ENCODE data around the gene TOP2A.

The TOP2A gene

DNA sequence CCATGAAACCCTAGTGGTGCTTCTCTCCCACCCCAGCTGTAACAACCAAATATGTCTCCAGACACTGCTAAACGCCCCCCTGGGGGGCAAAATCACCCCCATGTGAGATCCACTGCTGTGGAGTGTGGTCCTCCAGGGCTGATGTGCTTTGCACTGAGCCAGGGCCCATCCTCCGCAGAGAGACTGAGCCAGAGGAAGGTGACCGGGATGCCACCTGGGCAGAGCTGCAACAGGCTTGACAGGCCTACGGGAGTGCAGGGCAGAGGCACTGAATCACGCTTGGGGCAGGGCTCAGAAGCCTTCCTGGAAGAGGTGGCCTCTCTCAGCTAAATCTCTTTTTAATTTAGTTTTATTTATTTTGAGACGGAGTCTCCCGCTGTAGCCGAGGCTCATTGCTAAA lies 57.6 kb downstream of the TOP2A start:
- TF ChIP-seq POLR2A (IDR thresholded peaks at IDR 0.05; ENCODE audit: low read depth, low read length), result no peak
- DNase-seq (ENCODE audit: insufficient read length, low spot score) (no peak), FAIRE-seq (no peak)

DNA sequence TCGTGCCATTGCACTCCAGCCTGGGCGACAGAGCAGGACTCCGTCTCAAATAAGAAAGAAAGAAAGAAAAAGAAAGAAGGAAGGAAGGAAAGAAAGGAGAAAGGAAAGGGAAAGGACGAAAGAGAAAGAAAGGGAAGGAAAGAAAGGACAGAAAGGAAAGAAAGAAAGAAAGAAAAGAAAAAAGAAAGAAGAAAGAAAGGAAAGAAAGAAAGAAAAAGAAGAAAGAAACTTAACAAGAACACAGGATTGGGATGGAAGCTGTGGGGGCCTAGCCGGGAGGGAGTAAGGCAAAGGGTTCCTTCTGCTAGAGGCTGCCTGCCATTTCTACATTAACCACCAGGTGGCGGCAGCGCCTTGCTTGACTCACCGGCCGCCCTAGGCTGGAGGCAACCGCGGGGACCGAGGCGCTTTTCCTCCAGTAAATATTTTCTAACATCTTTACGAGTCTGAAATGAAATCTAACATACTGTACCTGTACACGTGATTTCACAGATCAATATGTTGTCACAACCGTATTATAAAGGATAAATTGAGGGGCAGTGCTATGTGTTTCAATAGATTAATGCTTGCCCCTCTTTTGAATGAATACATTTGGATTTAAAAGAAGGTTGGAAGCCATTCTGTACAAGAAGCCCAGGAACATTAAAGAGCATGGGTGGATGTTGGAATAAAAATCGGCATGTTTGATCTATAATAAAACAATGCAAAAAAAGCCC lies 59.2 kb downstream of the TOP2A start:
- DNase-seq (ENCODE audit: insufficient read length, low spot score), result peak; percentile 97
- no peak for TF ChIP-seq POLR2A (IDR thresholded peaks at IDR 0.05; ENCODE audit: low read depth, low read length)
- no peak for FAIRE-seq

DNA sequence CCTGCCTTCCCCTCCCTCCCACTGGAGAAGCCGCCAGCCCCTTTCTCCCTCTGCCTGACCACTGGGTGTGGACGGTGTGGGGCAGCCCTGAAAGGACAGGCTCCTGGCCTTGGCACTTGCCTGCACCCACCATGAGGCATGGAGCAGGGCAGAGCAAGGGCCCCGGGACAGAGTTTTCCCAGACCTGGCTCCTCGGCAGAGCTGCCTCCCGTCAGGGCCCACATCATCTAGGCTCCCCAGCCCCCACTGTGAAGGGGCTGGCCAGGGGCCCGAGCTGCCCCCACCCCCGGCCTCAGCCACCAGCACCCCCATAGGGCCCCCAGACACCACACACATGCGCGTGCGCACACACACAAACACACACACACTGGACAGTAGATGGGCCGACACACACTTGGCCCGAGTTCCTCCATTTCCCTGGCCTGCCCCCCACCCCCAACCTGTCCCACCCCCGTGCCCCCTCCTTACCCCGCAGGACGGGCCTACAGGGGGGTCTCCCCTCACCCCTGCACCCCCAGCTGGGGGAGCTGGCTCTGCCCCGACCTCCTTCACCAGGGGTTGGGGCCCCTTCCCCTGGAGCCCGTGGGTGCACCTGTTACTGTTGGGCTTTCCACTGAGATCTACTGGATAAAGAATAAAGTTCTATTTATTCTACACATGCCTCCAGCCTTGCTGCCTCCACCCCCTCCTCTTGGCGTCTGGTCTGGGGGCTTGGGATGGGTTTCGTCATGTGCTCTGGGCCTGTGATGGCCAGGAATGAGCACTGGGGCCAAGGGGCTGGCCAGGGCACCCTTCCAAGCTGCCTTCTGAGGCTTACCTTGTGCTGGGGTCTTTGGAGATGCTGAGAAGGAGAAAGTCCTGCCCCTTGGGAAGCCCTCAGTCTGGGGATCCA lies 60.5 kb downstream of the TOP2A start:
- DNase-seq (ENCODE audit: insufficient read length, low spot score) (no peak), FAIRE-seq (no peak)
- no peak for TF ChIP-seq POLR2A (IDR thresholded peaks at IDR 0.05; ENCODE audit: low read depth, low read length)

DNA sequence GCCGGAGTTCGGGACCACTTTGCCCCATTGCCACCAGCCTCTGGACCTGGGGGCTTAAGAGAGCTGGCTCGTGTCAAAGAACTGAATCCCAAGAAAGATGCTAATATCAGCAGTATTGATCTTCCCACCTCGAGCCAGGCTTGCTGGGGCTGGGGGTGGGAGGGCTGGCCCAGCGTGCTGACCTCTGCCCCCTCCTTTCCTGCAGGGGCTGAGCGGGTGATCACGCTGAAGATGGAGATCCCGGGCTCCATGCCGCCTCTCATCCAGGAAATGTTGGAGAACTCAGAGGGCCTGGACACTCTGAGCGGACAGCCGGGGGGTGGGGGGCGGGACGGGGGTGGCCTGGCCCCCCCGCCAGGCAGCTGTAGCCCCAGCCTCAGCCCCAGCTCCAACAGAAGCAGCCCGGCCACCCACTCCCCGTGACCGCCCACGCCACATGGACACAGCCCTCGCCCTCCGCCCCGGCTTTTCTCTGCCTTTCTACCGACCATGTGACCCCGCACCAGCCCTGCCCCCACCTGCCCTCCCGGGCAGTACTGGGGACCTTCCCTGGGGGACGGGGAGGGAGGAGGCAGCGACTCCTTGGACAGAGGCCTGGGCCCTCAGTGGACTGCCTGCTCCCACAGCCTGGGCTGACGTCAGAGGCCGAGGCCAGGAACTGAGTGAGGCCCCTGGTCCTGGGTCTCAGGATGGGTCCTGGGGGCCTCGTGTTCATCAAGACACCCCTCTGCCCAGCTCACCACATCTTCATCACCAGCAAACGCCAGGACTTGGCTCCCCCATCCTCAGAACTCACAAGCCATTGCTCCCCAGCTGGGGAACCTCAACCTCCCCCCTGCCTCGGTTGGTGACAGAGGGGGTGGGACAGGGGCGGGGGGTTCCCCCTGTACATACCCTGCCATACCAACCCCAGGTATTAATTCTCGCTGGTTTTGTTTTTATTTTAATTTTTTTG lies 61.6 kb downstream of the TOP2A start:
- FAIRE-seq (no peak), DNase-seq (ENCODE audit: insufficient read length, low spot score) (no peak)
- TF ChIP-seq POLR2A (IDR thresholded peaks at IDR 0.05; ENCODE audit: low read depth, low read length), result no peak

DNA sequence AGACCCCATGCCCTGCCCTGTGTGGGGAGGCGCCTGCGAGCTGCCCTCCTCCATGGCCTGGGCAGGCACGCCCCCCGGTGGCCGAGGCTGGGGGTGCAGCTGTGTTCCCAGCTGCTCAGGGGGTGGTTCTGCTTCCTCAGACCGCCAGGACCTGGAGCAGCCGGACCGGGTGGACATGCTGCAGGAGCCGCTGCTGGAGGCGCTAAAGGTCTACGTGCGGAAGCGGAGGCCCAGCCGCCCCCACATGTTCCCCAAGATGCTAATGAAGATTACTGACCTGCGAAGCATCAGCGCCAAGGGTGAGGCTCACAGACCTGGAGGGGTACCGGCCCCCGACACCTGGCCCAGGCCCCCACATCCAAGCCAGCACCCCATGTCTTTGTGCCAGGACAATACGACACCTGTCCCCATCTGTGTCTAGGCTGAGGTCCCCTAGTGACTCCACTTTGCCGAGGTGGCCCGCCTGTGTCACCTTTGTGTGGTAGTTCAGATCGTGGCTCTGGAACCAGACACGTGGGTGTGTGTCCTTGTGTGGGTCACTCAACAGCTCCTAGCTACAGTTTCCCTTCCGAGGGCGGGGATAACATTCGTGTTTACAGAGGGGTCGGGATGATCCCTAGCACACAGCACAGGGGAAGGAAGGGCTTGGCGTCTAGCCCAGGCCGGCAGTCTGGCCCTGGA lies 62.4 kb downstream of the TOP2A start:
- FAIRE-seq, result no peak
- DNase-seq (ENCODE audit: insufficient read length, low spot score), result peak; percentile 86
- TF ChIP-seq POLR2A (IDR thresholded peaks at IDR 0.05; ENCODE audit: low read depth, low read length), result no peak

DNA sequence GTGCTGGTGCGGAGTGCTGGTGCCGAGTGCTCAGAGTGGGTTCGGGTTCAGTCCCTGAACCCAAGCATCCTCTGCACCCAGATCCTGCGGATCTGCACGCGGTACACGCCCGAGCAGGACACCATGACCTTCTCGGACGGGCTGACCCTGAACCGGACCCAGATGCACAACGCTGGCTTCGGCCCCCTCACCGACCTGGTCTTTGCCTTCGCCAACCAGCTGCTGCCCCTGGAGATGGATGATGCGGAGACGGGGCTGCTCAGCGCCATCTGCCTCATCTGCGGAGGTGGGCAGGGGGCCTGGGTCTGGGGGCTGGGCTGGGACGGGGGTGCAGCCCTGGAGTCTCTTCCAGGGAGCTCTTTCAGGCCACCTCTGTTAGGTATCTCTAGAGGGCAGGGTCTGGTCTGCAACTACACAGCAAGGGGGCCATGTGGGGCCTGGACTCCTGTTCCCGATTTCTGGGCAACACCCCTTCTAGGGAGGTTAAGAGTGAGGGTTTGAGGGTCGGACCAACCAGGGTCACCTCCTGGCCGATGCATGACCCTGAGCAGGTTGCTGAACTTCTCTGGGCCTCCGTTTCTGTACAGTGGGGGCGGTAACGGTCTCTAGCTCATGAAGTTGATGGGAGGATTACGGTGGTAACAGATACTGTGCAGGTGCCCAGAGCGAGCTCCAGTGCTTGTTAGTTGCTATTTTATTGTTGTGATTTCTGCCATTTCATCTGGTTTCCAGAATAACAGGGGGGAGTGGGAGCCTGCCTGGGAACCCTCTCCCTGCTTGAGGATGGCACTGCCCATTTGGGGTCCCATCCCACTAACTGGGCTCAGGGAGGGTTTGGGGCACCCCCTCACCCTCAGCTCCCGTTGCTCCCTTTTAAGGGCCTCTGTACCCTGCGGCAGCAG lies 63.2 kb downstream of the TOP2A start:
- FAIRE-seq, result no peak
- no peak for DNase-seq (ENCODE audit: insufficient read length, low spot score)
- TF ChIP-seq POLR2A (IDR thresholded peaks at IDR 0.05; ENCODE audit: low read depth, low read length), result no peak

DNA sequence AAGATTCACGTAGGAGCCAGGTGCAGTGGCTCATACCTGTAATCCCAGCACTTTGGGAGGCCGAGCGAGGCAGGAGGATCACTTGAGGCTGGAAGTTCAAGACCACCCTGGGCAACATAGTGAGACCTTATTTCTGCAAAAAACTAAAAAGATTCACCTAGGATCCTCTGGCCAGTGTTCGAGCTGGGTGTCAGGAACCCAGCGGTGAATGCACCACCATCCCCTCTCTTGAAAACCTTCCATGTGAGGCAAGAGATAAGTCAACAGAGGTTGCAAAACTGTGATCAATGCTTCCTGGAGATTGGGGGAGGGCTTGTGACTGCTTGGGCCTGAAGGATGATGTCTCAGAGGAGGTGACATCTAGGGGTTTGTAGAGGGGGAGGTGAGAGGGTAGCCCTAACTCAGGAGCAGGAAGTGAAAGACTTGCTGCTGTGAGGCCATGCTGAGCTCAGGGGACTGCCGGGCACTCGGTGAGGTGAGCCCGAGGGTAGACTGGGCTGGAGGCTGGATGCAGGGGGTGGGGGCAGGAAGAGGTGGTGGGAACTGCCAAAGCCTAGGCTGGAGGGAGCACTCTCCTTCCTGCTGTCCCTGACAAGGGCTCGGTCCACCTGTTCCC lies 64.8 kb downstream of the TOP2A start:
- TF ChIP-seq POLR2A (IDR thresholded peaks at IDR 0.05; ENCODE audit: low read depth, low read length), result no peak
- no peak for DNase-seq (ENCODE audit: insufficient read length, low spot score)
- no peak for FAIRE-seq

DNA sequence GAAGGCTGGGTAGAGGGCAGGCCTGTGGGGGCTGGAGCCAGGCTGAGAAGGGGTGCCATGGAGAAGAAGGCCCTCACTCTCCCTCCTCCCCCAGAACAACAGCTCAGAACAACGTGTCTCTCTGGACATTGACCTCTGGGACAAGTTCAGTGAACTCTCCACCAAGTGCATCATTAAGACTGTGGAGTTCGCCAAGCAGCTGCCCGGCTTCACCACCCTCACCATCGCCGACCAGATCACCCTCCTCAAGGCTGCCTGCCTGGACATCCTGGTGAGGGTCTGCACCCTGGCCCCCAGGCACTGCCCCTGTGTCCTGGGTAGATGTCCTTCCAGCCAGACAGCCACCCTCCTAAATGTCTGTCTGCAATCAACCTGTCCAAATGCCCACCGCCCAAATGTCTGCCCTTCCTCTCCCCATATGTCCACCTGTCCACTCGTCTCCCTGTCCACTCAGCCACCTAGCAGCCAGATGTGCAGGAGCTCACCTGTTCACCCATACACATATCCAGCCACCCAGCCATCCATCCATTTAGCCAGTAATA lies 65.4 kb downstream of the TOP2A start:
- FAIRE-seq (no peak), DNase-seq (ENCODE audit: insufficient read length, low spot score) (no peak)
- no peak for TF ChIP-seq POLR2A (IDR thresholded peaks at IDR 0.05; ENCODE audit: low read depth, low read length)

DNA sequence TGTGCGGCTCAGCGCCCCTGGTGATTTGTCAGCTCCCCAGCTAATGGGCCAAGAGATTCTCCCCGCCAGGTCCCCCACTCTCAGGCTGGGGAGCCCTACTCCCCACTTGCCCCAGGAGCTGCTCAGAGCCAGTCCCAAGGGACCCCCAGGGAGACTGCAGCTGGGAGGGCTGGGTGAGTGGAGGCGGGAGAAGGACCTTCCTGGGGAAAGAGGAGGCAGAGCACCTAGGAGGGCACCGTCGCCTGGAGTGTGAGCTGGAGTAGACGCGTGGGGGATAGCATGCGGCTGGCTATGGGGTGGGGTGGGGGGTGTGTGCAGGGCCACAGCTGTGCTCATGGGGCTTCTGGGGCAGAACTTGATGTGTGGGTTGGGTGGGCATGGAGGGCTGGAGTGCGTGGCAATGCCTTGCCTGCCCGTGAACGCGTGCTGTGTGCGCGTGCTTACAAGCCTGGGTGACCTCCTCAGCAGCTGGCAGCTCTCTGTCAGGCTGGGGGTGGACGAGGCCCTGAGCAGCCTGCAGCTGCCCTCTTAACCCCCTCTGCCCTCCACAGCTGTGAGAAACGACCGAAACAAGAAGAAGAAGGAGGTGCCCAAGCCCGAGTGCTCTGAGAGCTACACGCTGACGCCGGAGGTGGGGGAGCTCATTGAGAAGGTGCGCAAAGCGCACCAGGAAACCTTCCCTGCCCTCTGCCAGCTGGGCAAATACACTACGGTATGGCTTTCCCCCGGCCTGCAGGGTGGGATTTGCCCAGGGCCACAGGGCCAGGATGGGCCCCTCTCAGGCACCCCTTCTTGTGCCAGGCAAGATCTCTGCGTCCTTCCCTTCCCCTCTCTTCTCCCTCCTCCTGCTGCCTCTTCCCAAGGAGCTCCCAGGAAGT lies 66.1 kb downstream of the TOP2A start:
- FAIRE-seq (no peak), DNase-seq (ENCODE audit: insufficient read length, low spot score) (no peak)
- TF ChIP-seq POLR2A (IDR thresholded peaks at IDR 0.05; ENCODE audit: low read depth, low read length), result no peak

DNA sequence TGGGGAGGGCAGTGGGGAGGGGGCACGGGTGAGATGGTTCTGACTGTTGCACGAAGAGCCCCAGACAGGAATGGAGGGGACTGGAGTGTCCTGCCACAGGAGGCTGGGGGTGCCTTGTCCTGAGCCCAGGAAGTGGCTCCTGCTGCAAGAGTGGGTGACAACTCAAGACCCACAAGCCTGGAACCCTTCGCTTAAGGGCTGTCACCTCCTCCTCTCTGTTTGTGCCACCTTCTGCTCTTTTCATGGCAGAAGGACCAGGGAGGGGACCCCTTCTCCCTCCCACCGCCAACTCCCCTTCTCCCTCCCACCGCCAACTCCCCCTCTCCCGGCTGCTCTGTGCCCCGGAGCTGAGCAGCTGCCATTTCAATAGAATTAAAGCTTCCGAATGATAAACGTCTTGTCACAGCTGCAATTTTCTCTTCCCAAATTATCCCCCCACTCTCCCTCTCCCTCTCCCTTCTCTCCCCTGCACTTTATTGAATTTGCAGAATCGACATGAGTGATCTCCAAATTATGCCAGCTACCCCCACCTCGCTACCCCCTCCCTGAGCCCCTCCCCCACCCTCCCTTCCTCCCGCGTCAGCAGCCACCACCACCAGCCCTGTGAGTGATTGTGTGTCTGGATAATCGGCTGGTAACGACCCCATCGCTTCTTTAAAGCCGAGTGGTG lies 66.9 kb downstream of the TOP2A start:
- no peak for TF ChIP-seq POLR2A (IDR thresholded peaks at IDR 0.05; ENCODE audit: low read depth, low read length)
- DNase-seq (ENCODE audit: insufficient read length, low spot score) (no peak), FAIRE-seq (no peak)
